Effector memory CD4-positive, alpha-beta T cell (primary cell): ENCODE data around the gene ABHD6.
"Not testable (repeated sequence)": the region's sequence is repeated elsewhere in the genome, so short reads cannot be mapped to it uniquely, and the experiment has no call there.

Experiments used
- DNase-seq, 3 donors: peaks; one replicate each; pipeline ENCODE4 v3.0.0-alpha.2; 2020
- H3K27ac ChIP-seq: 2 replicates; pipeline ENCODE4 v1.7.0; 2013; ENCODE audit warnings: mild to moderate bottlenecking, low read length, moderate library complexity; ENCODE audit not compliant: insufficient read depth, poor library complexity, severe bottlenecking
- H3K27me3 ChIP-seq: replicated peaks from 2 replicates; pipeline ENCODE4 v1.7.0; 2013; ENCODE audit warnings: mild to moderate bottlenecking, low read length; ENCODE audit not compliant: insufficient read depth, control insufficient read depth, poor library complexity, severe bottlenecking
- H3K36me3 ChIP-seq: 2 replicates; pipeline ENCODE4 v1.7.0; 2013; ENCODE audit warnings: mild to moderate bottlenecking, low read length, moderate library complexity; ENCODE audit not compliant: control insufficient read depth, insufficient read depth
- H3K4me1 ChIP-seq: 2 replicates; pipeline ENCODE4 v1.7.0; 2013; ENCODE audit warnings: low read length, mild to moderate bottlenecking; ENCODE audit not compliant: control insufficient read depth, insufficient read depth, poor library complexity, severe bottlenecking
- H3K4me3 ChIP-seq: 2 replicates; pipeline ENCODE4 v1.7.0; 2013; ENCODE audit warnings: low read length, low read depth, mild to moderate bottlenecking; ENCODE audit not compliant: insufficient read depth, poor library complexity, severe bottlenecking
- H3K9me3 ChIP-seq: 2 replicates; pipeline ENCODE4 v1.7.0; 2013; ENCODE audit warnings: mild to moderate bottlenecking, low read length, moderate library complexity; ENCODE audit not compliant: control insufficient read depth

ABHD6 gene

GRCh38 chr3:58197588-58197987, 40.0 kb upstream of the ABHD6 start:
- peaks cover 5% of the 10 kb centered on the region for H3K9me3 ChIP-seq
- no peak overlapping the region for H3K4me3 ChIP-seq
- no peak for DNase-seq
- no peaks in the 10 kb centered on the region for H3K36me3 ChIP-seq
- H3K27me3 ChIP-seq, result no peaks in the 10 kb centered on the region
- H3K27ac ChIP-seq, result no peak overlapping the region
- no peaks in the 10 kb centered on the region for H3K4me1 ChIP-seq

- Histone ChIP-seq H3K4me3 (no peak overlapping the region), H3K4me1 (no peaks in the 10 kb centered on the region), H3K27me3 (no peaks in the 10 kb centered on the region), H3K36me3 (no peaks in the 10 kb centered on the region), H3K27ac (no peak overlapping the region), H3K9me3 (peaks cover 5% of the 10 kb centered on the region)
- no peak for DNase-seq
Measured at GRCh38 chr3:58198362-58198761, 39.2 kb upstream of the ABHD6 start.

GRCh38 chr3:58198804-58199203, 38.8 kb upstream of the ABHD6 start:
- Histone ChIP-seq H3K36me3 (no peaks in the 10 kb centered on the region), H3K27ac (no peak overlapping the region), H3K27me3 (no peaks in the 10 kb centered on the region), H3K9me3 (peaks cover 5% of the 10 kb centered on the region), H3K4me1 (no peaks in the 10 kb centered on the region), H3K4me3 (no peak overlapping the region)
- no peak for DNase-seq

- Histone ChIP-seq H3K4me3 (no peak overlapping the region), H3K4me1 (no peaks in the 10 kb centered on the region), H3K27me3 (no peaks in the 10 kb centered on the region), H3K27ac (no peak overlapping the region), H3K9me3 (peaks cover 5% of the 10 kb centered on the region), H3K36me3 (no peaks in the 10 kb centered on the region)
- no peak for DNase-seq
Measured at GRCh38 chr3:58200121-58200709, 37.4 kb upstream of the ABHD6 start.

GRCh38 chr3:58200846-58201355, 36.7 kb upstream of the ABHD6 start:
- Histone ChIP-seq H3K4me1 (no peaks in the 10 kb centered on the region), H3K27me3 (no peaks in the 10 kb centered on the region), H3K4me3 (no peak overlapping the region), H3K36me3 (no peaks in the 10 kb centered on the region), H3K27ac (no peak overlapping the region), H3K9me3 (peaks cover 5% of the 10 kb centered on the region)
- DNase-seq, result no peak

- not testable (repeated sequence) for H3K27ac ChIP-seq, H3K9me3 ChIP-seq, H3K4me1 ChIP-seq, H3K27me3 ChIP-seq, DNase-seq, H3K4me3 ChIP-seq, H3K36me3 ChIP-seq
Measured at GRCh38 chr3:58201451-58201850, 36.1 kb upstream of the ABHD6 start.

GRCh38 chr3:58202917-58203360, 34.7 kb upstream of the ABHD6 start:
- H3K4me1 ChIP-seq, result no peaks in the 10 kb centered on the region
- no peak overlapping the region for H3K27ac ChIP-seq
- no peaks in the 10 kb centered on the region for H3K36me3 ChIP-seq
- no peaks in the 10 kb centered on the region for H3K27me3 ChIP-seq
- H3K9me3 ChIP-seq, result peaks cover 5% of the 10 kb centered on the region
- no peak overlapping the region for H3K4me3 ChIP-seq
- no peak for DNase-seq

- Histone ChIP-seq H3K27ac (no peak overlapping the region), H3K9me3 (peaks cover 5% of the 10 kb centered on the region), H3K4me1 (no peaks in the 10 kb centered on the region), H3K36me3 (no peaks in the 10 kb centered on the region), H3K4me3 (no peak overlapping the region), H3K27me3 (no peaks in the 10 kb centered on the region)
- DNase-seq, result no peak
Measured at GRCh38 chr3:58203541-58203940, 34.1 kb upstream of the ABHD6 start.

GRCh38 chr3:58204720-58205119, 32.9 kb upstream of the ABHD6 start:
- no peak for DNase-seq
- no peaks in the 10 kb centered on the region for H3K27me3 ChIP-seq
- no peak overlapping the region for H3K4me3 ChIP-seq
- no peaks in the 10 kb centered on the region for H3K36me3 ChIP-seq
- no peak overlapping the region for H3K27ac ChIP-seq
- H3K9me3 ChIP-seq, result peaks cover 5% of the 10 kb centered on the region
- H3K4me1 ChIP-seq, result no peaks in the 10 kb centered on the region

GRCh38 chr3:58205981-58206380, 31.6 kb upstream of the ABHD6 start:
- DNase-seq, result no peak
- H3K9me3 ChIP-seq, result peaks cover 5% of the 10 kb centered on the region
- no peaks in the 10 kb centered on the region for H3K27me3 ChIP-seq
- no peak overlapping the region for H3K27ac ChIP-seq
- H3K4me1 ChIP-seq, result no peaks in the 10 kb centered on the region
- H3K36me3 ChIP-seq, result no peaks in the 10 kb centered on the region
- no peak overlapping the region for H3K4me3 ChIP-seq
